HEK293T (cell line): ENCODE data around the gene FRS2.
"Not testable (repeated sequence)": the region's sequence is repeated elsewhere in the genome, so short reads cannot be mapped to it uniquely, and the experiment has no call there.

Source experiments
- CTCF ChIA-PET: fragments of 350-600 bp; formaldehyde crosslinking; extraction: SDS; loops from one replicate; lab custom pipeline; 2021; ENCODE audit warnings: antibody characterized with exemption, inconsistent platforms; lab: Yijun Ruan, JAX
- POLR2A ChIA-PET: fragments of 350-600 bp; formaldehyde crosslinking; extraction: SDS; loops from one replicate; lab custom pipeline; 2020; ENCODE audit warnings: antibody characterized with exemption, inconsistent platforms; lab: Yijun Ruan, JAX
- DNase-seq: peaks from one replicate; pipeline ENCODE4 v3.0.0; 2012; ENCODE audit warnings: mixed read lengths; ENCODE audit errors: extremely low spot score
- ARNT ChIP-seq: fragments of 450-650 bp; IDR thresholded peaks from 2 replicates; pipeline ENCODE4 v1.6.1; 2017; ENCODE audit warnings: mild to moderate bottlenecking
- BHLHE40 ChIP-seq: fragments of 450-650 bp; IDR thresholded peaks from 2 replicates; pipeline ENCODE4 v1.6.1; 2016; ENCODE audit warnings: mild to moderate bottlenecking, moderate library complexity, borderline replicate concordance
- CTBP1 ChIP-seq: fragments of 450-650 bp; IDR thresholded peaks from 2 replicates; pipeline ENCODE4 v1.6.1; 2016; ENCODE audit warnings: borderline replicate concordance
- ELF4 ChIP-seq: fragments of 450-650 bp; IDR thresholded peaks from 2 replicates; pipeline ENCODE4 v1.6.1; 2017; ENCODE audit warnings: antibody characterized with exemption
- FOXA1 ChIP-seq: fragments of 450-650 bp; IDR thresholded peaks from 2 replicates; pipeline ENCODE4 v1.6.1; 2016; ENCODE audit warnings: mild to moderate bottlenecking
- FOXK2 ChIP-seq: fragments of 450-650 bp; IDR thresholded peaks from 2 replicates; pipeline ENCODE4 v1.6.1; 2016; ENCODE audit warnings: mild to moderate bottlenecking
- FOXM1 ChIP-seq: fragments of 450-650 bp; IDR thresholded peaks from 2 replicates; pipeline ENCODE4 v1.6.1; 2017; ENCODE audit warnings: mild to moderate bottlenecking, borderline replicate concordance
- HDGF ChIP-seq: fragments of 450-650 bp; IDR thresholded peaks from 2 replicates; pipeline ENCODE4 v1.6.1; 2017; ENCODE audit warnings: antibody characterized with exemption, borderline replicate concordance
- L3MBTL2 ChIP-seq: fragments of 450-650 bp; conservative IDR thresholded peaks from 2 replicates; pipeline ENCODE4 v1.6.1; 2016; ENCODE audit warnings: mild to moderate bottlenecking
- LEF1 ChIP-seq: fragments of 450-650 bp; IDR thresholded peaks from 2 replicates; pipeline ENCODE4 v1.6.1; 2017; ENCODE audit warnings: mild to moderate bottlenecking, borderline replicate concordance
- NFRKB ChIP-seq: fragments of 450-650 bp; IDR thresholded peaks from 2 replicates; pipeline ENCODE4 v1.6.1; 2016; ENCODE audit warnings: mild to moderate bottlenecking, moderate library complexity
- PKNOX1 ChIP-seq: fragments of 450-650 bp; IDR thresholded peaks from 2 replicates; pipeline ENCODE4 v1.6.1; 2016
- SP1 ChIP-seq: fragments of 450-650 bp; IDR thresholded peaks from 2 replicates; pipeline ENCODE4 v1.6.1; 2017
- SUZ12 ChIP-seq: fragments of 450-650 bp; IDR thresholded peaks from 2 replicates; pipeline ENCODE4 v1.6.1; 2016; ENCODE audit warnings: mild to moderate bottlenecking
- TARDBP ChIP-seq: fragments of 450-650 bp; IDR thresholded peaks from 2 replicates; pipeline ENCODE4 v1.6.1; 2016
- ZNF384 ChIP-seq: fragments of 450-650 bp; IDR thresholded peaks from 2 replicates; pipeline ENCODE4 v1.6.1; 2016

The FRS2 gene

GRCh38 chr12:69440886-69441285, 29.3 kb upstream of the FRS2 start:
- no peak for DNase-seq
- POLR2A ChIA-PET: no interaction called here
- TF ChIP-seq ELF4 (no peak), FOXK2 (no peak), HDGF (no peak), ARNT (no peak), PKNOX1 (no peak), L3MBTL2 (no peak), TARDBP (no peak), SUZ12 (no peak), FOXM1 (no peak), ZNF384 (no peak)
- CTCF ChIA-PET: no interaction called here

GRCh38 chr12:69442894-69443293, 27.3 kb upstream of the FRS2 start:
- TF ChIP-seq FOXM1 (no peak), L3MBTL2 (no peak), ELF4 (no peak), PKNOX1 (no peak), ARNT (no peak), LEF1 (no peak), HDGF (no peak), TARDBP (no peak), SP1 (no peak), NFRKB (no peak), CTBP1 (no peak), FOXA1 (no peak), ZNF384 (no peak), BHLHE40 (no peak)
- DNase-seq: no peak
- ChIA-PET POLR2A (no interaction called here), CTCF (no interaction called here)

GRCh38 chr12:69443916-69444315, 26.3 kb upstream of the FRS2 start:
- ChIA-PET CTCF (no interaction called here), POLR2A (no interaction called here)
- no peak for DNase-seq
- TF ChIP-seq FOXM1 (no peak), ZNF384 (no peak), L3MBTL2 (no peak), FOXK2 (no peak), BHLHE40 (no peak), FOXA1 (no peak)

GRCh38 chr12:69447892-69448291, 22.3 kb upstream of the FRS2 start:
- CTCF ChIA-PET: no interaction called here
- DNase-seq: no peak

GRCh38 chr12:69452598-69453132, 17.5 kb upstream of the FRS2 start:
- DNase-seq, POLR2A ChIA-PET, CTCF ChIA-PET: not testable (repeated sequence)

More at GRCh38 chr12:69447892-69448291, 22.3 kb upstream of the FRS2 start:
- POLR2A ChIA-PET: no interaction called here
- TF ChIP-seq FOXM1 (no peak), ZNF384 (no peak), SUZ12 (no peak), CTBP1 (no peak), FOXK2 (no peak)

- CTCF ChIA-PET: no interaction called here
- POLR2A ChIA-PET: no interaction called here
- no peak for DNase-seq
- TF ChIP-seq HDGF (no peak), TARDBP (no peak), LEF1 (no peak), FOXA1 (no peak), ELF4 (no peak), SP1 (no peak), BHLHE40 (no peak), ARNT (no peak), FOXK2 (no peak), FOXM1 (no peak), L3MBTL2 (no peak), NFRKB (no peak), PKNOX1 (no peak), ZNF384 (no peak), CTBP1 (no peak), SUZ12 (no peak)
These were observed 13.9 kb upstream of the FRS2 start for GRCh38 chr12:69456239-69456638.

- ChIA-PET POLR2A (no interaction called here), CTCF (no interaction called here)
- TF ChIP-seq ARNT (no peak), HDGF (no peak), L3MBTL2 (no peak), CTBP1 (no peak), SP1 (no peak), FOXM1 (no peak), ELF4 (no peak), NFRKB (no peak), ZNF384 (no peak), TARDBP (no peak), SUZ12 (no peak), FOXA1 (no peak), LEF1 (no peak)
- DNase-seq: no peak
These were observed 12.8 kb upstream of the FRS2 start for GRCh38 chr12:69457433-69457832.
